HG02943 (cell line): ENCODE measurements around the gene DYNC2H1.

Source experiments
- ATAC-seq: cut with Tn5 transposase; IDR thresholded peaks from one replicate; pipeline ENCODE4 v1.9.1; 2021; ENCODE audit warnings: mild to moderate bottlenecking, low read depth, moderate library complexity; ENCODE audit not compliant: unreplicated experiment

Gene DYNC2H1

GRCh38 chr11:103528046-103528445 lies 418.8 kb downstream of the DYNC2H1 start:
- ATAC-seq = no peak

- no peak for ATAC-seq
Measured at GRCh38 chr11:103528596-103528995, 419.4 kb downstream of the DYNC2H1 start.

DNA sequence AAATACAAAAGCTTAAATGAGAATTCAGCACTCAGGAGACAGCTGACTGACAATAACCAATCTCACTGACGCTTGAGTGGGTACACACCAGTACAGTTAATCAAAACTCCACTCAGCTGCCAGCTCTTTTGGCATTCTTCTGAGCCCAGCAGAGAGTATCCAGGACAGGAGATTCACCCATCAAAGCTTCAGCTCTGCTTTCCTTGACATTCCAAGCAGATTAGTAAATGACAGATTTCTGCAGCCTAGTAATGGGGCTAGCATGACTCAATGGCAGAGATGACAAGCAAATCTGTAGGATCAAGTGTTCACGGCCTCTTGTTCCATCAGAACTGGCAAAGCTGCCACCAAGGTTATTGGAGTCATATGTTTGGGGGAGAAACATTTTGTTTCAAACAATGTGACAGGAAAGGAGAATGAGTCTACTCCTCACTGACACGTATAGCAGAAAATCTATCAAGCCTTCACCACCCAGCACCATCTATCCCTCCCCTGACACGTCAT lies 420.0 kb downstream of the DYNC2H1 start:
- ATAC-seq = no peak
